SK-N-SH treated with all-trans-retinoic acid at 6 μM for 48 hours (cell line): Measurements from ENCODE around the gene SLCO3A1.

Experiments used
- ARNTL ChIP-seq: fragments of 450-650 bp; formaldehyde crosslinking; IDR thresholded peaks from 2 replicates; pipeline ENCODE4 v1.5.0; 2020; ENCODE audit warnings: low read depth, mild to moderate bottlenecking, moderate library complexity, borderline replicate concordance
- GLIS3 ChIP-seq: fragments of 250-450 bp; sonication (Bioruptor Pico); IDR thresholded peaks from 2 replicates; pipeline ENCODE4 v1.5.0; 2020; ENCODE audit warnings: mild to moderate bottlenecking, moderate library complexity
- ISL1 ChIP-seq: fragments of 250-450 bp; sonication (Bioruptor Pico); IDR thresholded peaks from 2 replicates; pipeline ENCODE4 v2.1.2; 2022; ENCODE audit warnings: mild to moderate bottlenecking, moderate library complexity
- TF ChIP-seq, protein P1 (sequence below): fragments of 250-450 bp; sonication (Bioruptor Pico); IDR thresholded peaks from 2 replicates; pipeline ENCODE4 v1.5.1; 2021; ENCODE audit warnings: mild to moderate bottlenecking, moderate library complexity
- TF ChIP-seq, protein P2 (sequence below): fragments of 250-450 bp; sonication (Bioruptor Pico); IDR thresholded peaks from 2 replicates; pipeline ENCODE4 v1.8.0; 2020; ENCODE audit warnings: mild to moderate bottlenecking, moderate library complexity, borderline replicate concordance

DNA sequence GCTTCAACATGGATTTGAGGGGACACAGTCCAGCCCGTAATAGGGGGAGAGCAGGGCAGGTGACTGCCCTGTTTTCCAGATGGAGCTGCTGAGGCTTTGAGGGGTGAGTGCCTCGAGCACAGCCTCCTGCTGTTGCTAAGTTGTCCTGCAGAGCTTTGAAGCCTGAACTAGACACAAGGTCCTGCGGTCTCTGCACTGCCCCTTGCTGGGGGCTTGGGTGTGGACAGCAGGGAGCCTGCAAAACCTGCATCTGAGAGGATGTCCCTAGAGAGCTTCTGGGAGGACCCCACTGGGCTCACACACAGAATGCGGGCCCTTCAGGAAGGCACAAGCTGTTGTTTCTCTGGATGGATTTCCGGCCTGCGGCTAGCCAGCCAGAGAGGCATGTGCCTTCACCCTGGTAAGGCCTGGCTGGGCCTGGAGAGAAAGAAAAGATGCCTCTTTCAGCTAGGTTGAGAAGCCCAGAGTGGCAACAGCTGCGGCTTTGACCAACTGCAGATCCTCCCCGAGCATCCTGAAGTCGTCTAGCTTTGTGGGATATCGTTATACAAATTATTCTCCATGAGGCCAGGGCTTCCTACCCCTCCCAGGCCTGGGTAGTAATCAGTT, 226.2 kb downstream of the SLCO3A1 start:
- TF ChIP-seq, protein P1, sequence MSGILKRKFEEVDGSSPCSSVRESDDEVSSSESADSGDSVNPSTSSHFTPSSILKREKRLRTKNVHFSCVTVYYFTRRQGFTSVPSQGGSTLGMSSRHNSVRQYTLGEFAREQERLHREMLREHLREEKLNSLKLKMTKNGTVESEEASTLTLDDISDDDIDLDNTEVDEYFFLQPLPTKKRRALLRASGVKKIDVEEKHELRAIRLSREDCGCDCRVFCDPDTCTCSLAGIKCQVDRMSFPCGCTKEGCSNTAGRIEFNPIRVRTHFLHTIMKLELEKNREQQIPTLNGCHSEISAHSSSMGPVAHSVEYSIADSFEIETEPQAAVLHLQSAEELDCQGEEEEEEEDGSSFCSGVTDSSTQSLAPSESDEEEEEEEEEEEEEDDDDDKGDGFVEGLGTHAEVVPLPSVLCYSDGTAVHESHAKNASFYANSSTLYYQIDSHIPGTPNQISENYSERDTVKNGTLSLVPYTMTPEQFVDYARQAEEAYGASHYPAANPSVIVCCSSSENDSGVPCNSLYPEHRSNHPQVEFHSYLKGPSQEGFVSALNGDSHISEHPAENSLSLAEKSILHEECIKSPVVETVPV, result no peak
- TF ChIP-seq ISL1 (no peak), ARNTL (CRISPR knock-in tag) (no peak), GLIS3 (CRISPR knock-in tag) (no peak)
- TF ChIP-seq, protein P2, sequence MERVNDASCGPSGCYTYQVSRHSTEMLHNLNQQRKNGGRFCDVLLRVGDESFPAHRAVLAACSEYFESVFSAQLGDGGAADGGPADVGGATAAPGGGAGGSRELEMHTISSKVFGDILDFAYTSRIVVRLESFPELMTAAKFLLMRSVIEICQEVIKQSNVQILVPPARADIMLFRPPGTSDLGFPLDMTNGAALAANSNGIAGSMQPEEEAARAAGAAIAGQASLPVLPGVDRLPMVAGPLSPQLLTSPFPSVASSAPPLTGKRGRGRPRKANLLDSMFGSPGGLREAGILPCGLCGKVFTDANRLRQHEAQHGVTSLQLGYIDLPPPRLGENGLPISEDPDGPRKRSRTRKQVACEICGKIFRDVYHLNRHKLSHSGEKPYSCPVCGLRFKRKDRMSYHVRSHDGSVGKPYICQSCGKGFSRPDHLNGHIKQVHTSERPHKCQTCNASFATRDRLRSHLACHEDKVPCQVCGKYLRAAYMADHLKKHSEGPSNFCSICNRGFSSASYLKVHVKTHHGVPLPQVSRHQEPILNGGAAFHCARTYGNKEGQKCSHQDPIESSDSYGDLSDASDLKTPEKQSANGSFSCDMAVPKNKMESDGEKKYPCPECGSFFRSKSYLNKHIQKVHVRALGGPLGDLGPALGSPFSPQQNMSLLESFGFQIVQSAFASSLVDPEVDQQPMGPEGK, result no peak
